Measurements from ENCODE around the gene CYBA.

DNA sequence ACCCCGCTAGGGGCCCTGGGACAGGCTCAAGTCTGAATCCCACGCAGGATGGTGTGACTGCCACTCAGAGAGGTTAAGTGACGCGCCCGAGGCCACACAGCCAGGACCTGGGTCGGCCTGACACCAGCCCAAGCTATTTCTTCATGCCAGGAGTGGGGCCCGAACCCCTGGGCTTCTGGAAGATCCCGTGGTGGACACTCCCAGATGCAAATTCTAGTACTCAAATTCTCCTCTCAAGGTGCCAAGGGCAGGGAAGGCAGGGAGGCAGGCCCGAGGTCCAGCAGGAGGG, 7.3 kb downstream of the CYBA start:
- TF ChIP-seq, protein P1, sequence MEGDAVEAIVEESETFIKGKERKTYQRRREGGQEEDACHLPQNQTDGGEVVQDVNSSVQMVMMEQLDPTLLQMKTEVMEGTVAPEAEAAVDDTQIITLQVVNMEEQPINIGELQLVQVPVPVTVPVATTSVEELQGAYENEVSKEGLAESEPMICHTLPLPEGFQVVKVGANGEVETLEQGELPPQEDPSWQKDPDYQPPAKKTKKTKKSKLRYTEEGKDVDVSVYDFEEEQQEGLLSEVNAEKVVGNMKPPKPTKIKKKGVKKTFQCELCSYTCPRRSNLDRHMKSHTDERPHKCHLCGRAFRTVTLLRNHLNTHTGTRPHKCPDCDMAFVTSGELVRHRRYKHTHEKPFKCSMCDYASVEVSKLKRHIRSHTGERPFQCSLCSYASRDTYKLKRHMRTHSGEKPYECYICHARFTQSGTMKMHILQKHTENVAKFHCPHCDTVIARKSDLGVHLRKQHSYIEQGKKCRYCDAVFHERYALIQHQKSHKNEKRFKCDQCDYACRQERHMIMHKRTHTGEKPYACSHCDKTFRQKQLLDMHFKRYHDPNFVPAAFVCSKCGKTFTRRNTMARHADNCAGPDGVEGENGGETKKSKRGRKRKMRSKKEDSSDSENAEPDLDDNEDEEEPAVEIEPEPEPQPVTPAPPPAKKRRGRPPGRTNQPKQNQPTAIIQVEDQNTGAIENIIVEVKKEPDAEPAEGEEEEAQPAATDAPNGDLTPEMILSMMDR (IDR thresholded peaks at IDR 0.05) = no peak
- TF ChIP-seq POLR2A (IDR thresholded peaks at IDR 0.05) (no peak), POLR2AphosphoS5 (IDR thresholded peaks at IDR 0.05; ENCODE audit: insufficient read depth in 1 of 2, low read depth in 1 of 2) (no peak)
